Measurements from ENCODE around the gene LDLRAD3. TPM values are rescaled to one million over a fixed set of nuclear protein-coding genes. Genes with fewer than 3 reads are reported as not detected.

Gene LDLRAD3
- total RNA-seq, 5 donors from 2014 or later (not counting 1 experiment from before 2014, with no cell fraction given) = 0.18 to 0.22 TPM; not detected in 3

DNA sequence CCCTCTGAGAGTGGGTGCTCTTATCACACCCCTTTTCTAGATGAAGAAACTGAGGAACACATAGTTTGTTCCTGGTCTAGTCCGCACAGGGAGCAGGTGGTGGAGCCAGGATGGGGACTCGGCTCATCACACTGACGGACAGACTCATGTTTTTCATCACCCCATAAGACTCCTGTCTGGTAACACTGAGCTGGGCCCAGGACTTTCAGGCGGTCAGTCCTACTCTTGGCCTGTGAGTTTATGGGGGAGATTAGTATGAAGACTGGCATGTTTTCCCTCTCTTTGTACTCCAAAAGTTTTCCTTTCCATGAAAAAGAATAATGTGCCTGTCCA, 160.8 kb downstream of the LDLRAD3 start:
- DNase-seq (no peak), ATAC-seq (replicated peaks in 1 of 4) (no peak)
- Mint-ChIP-seq H3K27ac (no peak overlapping the region), H3K4me3 (no peak overlapping the region), H3K4me1 (no peaks in the 10 kb centered on the region), H3K9me3 (no peaks in the 10 kb centered on the region), H3K36me3 (no peaks in the 10 kb centered on the region), H3K27me3 (peaks cover 1 to 7% of the 10 kb centered on the region in 2 donors)
- no peaks in the 10 kb centered on the region for H3K4me1 ChIP-seq (ENCODE audit: control insufficient read depth in 1 of 2, extremely low read depth in 1 of 2, insufficient read depth in 2 of 2, low read length in 2 of 2)
- ChIA-PET CTCF (no interaction called here), POLR2A (interaction anchor here in 1 of 2 donors (0.6 kb wide), 1 partner anchor 103 kb away, joined by 3 read pairs; no protein-coding TSS in a partner anchor)
- H3K4me3 ChIP-seq (ENCODE audit: control insufficient read depth in 1 of 2, extremely low read depth in 1 of 2, low read length in 1 of 2) = no peak overlapping the region
- 86% methylated on average over 2 of the region's 4 CpGs for WGBS (ENCODE audit: insufficient coverage)
- H3K9me3 ChIP-seq = no peaks in the 10 kb centered on the region
- H3K27ac ChIP-seq (ENCODE audit: low read length) = no peak overlapping the region
- no peaks in the 10 kb centered on the region for H3K36me3 ChIP-seq (ENCODE audit: control insufficient read depth in 2 of 2, extremely low read depth in 1 of 2, insufficient read depth in 1 of 2, low read length in 1 of 2)
- H3K27me3 ChIP-seq (replicated peaks in 1 of 2; ENCODE audit: control insufficient read depth in 2 of 2, extremely low read depth in 1 of 2, insufficient read depth in 2 of 2, low read length in 1 of 2) = peaks cover 0 to 6% of the 10 kb centered on the region in 2 experiments

DNA sequence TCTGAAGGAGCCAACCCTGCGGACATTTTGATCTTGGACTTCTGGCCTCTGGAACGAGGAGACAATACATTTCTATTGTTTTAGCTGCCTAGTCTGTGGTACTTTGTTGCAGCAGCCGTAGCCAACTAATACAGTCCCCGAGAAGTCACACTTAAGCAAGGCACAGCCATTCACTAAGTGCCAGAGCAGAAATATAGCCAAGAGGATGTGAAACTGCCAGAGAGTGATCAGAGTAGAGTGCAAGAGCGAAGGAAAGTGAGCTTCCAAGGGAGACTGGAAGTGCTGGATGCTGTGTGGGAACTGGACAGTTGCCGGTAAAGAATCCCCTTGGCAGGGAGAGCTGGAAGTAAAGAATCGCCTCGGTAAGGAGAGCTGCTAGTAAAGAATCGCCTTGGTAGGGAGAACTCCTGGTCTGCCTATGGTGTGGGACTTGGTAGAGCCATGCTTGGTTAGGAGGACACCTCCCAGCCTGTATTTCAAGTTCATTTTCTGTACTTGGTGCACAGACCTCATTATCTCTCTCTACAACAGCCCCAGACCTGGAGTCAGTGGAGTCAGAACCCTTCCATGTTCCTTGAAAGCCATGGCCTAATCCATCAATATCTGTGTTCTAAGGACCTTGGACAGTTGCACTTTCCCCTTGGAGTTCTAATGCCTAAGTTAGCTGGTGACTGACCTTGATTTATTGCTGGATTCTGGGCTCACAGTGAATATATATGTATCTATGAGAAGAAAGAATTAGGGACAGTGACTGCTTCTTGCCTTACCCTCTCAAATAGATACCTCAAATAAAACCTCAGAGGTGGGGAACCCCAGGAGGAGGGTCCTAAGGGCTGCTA, 162.1 kb downstream of the LDLRAD3 start:
- Histone ChIP-seq H3K4me1 (ENCODE audit: control insufficient read depth in 1 of 2, extremely low read depth in 1 of 2, insufficient read depth in 2 of 2, low read length in 2 of 2) (no peaks in the 10 kb centered on the region), H3K27ac (ENCODE audit: low read length) (no peak overlapping the region), H3K36me3 (ENCODE audit: control insufficient read depth in 2 of 2, extremely low read depth in 1 of 2, insufficient read depth in 1 of 2, low read length in 1 of 2) (no peaks in the 10 kb centered on the region), H3K27me3 (replicated peaks in 1 of 2; ENCODE audit: control insufficient read depth in 2 of 2, extremely low read depth in 1 of 2, insufficient read depth in 2 of 2, low read length in 1 of 2) (peaks cover 0 to 7% of the 10 kb centered on the region in 2 experiments), H3K4me3 (ENCODE audit: control insufficient read depth in 1 of 2, extremely low read depth in 1 of 2, low read length in 1 of 2) (no peak overlapping the region), H3K9me3 (no peaks in the 10 kb centered on the region)
- Mint-ChIP-seq H3K4me3 (no peak overlapping the region), H3K9me3 (no peaks in the 10 kb centered on the region), H3K27me3 (peaks cover 2 to 7% of the 10 kb centered on the region in 2 donors), H3K36me3 (no peaks in the 10 kb centered on the region), H3K4me1 (no peaks in the 10 kb centered on the region), H3K27ac (no peak overlapping the region)
- ChIA-PET CTCF (no interaction called here), POLR2A (no interaction called here)
- ATAC-seq (replicated peaks in 1 of 4) (no peak), DNase-seq (no peak)
- 75% methylated on average over 9 of the region's 9 CpGs for WGBS (ENCODE audit: insufficient coverage)

DNA sequence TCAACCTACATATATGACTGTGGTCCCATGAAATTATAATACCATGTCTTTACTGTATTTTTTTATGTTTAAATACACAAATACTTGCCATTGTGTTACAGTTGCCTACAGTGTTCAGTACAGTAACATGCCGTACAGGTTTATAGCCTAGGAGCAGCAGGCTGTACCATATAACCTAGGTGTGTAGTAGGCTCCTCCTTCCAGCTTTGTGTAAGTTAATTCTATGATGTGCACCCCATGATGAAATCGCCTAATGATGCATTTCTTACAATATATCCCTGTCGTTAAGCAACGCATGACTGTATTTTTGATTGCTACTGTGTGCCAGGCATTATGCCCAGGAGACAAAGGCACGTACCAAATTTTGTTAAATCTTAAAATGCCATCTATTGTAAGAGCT, 163.7 kb downstream of the LDLRAD3 start:
- H3K36me3 Mint-ChIP-seq = no peaks in the 10 kb centered on the region
- H3K27me3 Mint-ChIP-seq = peaks cover 2 to 9% of the 10 kb centered on the region in 2 donors
- Histone ChIP-seq H3K27me3 (replicated peaks in 1 of 2; ENCODE audit: control insufficient read depth in 2 of 2, extremely low read depth in 1 of 2, insufficient read depth in 2 of 2, low read length in 1 of 2) (peaks cover 0 to 9% of the 10 kb centered on the region in 2 experiments), H3K4me3 (ENCODE audit: control insufficient read depth in 1 of 2, extremely low read depth in 1 of 2, low read length in 1 of 2) (no peak overlapping the region), H3K36me3 (ENCODE audit: control insufficient read depth in 2 of 2, extremely low read depth in 1 of 2, insufficient read depth in 1 of 2, low read length in 1 of 2) (no peaks in the 10 kb centered on the region), H3K27ac (ENCODE audit: low read length) (no peak overlapping the region), H3K9me3 (no peaks in the 10 kb centered on the region), H3K4me1 (ENCODE audit: control insufficient read depth in 1 of 2, extremely low read depth in 1 of 2, insufficient read depth in 2 of 2, low read length in 2 of 2) (no peaks in the 10 kb centered on the region)
- 100% methylated on average over 1 of the region's 5 CpGs for WGBS (ENCODE audit: insufficient coverage)
- DNase-seq = no peak
- ATAC-seq (replicated peaks in 1 of 4) = no peak
- ChIA-PET CTCF (no interaction called here), POLR2A (interaction anchor here in 1 of 2 donors (0.7 kb wide), 1 partner anchor 12 kb away, joined by 3 read pairs; no protein-coding TSS in a partner anchor)
- no peaks in the 10 kb centered on the region for H3K4me1 Mint-ChIP-seq
- peaks cover 0 to 2% (median 0%) of the 10 kb centered on the region in 3 donors for H3K9me3 Mint-ChIP-seq
- H3K4me3 Mint-ChIP-seq = no peak overlapping the region
- H3K27ac Mint-ChIP-seq = no peak overlapping the region

DNA sequence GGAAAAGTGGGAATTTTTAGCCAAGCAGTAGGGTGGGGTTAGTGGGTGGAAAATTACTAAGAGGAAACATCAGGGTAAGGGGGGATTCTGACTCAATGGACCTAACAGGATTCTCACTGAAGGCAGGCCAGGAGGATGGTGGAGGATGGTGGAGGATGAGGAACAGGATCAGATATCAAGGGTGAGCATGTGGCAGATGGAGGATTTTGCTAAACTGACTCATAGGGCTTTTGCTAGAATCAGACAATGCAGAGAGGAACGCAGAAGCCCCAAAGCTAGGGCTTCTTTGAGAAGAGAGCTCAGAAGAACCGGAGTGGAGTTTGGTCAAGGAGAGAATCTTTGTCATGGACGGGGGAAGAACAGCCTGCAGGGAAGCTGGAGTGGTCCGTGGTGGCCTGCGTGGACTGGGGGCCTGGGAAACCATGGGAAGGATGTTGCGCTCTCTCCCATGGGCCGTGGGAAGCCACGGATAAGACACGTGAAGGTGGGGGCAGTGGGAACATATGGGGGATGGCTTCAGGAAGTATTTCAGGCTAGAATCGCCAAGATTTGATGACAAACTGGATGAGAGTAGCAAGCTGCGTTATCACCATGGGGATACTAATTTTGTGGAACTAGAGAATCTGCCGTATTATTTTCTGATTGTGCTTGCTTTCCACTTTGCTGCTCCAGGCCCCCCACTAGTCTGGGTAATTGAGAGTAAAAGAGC, 165.2 kb downstream of the LDLRAD3 start:
- Histone ChIP-seq H3K4me3 (ENCODE audit: control insufficient read depth in 1 of 2, extremely low read depth in 1 of 2, low read length in 1 of 2) (no peak overlapping the region), H3K27ac (ENCODE audit: low read length) (no peak overlapping the region), H3K36me3 (ENCODE audit: control insufficient read depth in 2 of 2, extremely low read depth in 1 of 2, insufficient read depth in 1 of 2, low read length in 1 of 2) (no peaks in the 10 kb centered on the region), H3K4me1 (ENCODE audit: control insufficient read depth in 1 of 2, extremely low read depth in 1 of 2, insufficient read depth in 2 of 2, low read length in 2 of 2) (no peaks in the 10 kb centered on the region), H3K27me3 (replicated peaks in 1 of 2; ENCODE audit: control insufficient read depth in 2 of 2, extremely low read depth in 1 of 2, insufficient read depth in 2 of 2, low read length in 1 of 2) (peaks cover 0 to 9% of the 10 kb centered on the region in 2 experiments), H3K9me3 (no peaks in the 10 kb centered on the region)
- Mint-ChIP-seq H3K27ac (no peak overlapping the region), H3K4me3 (no peak overlapping the region), H3K9me3 (peaks cover 0 to 10% (median 4%) of the 10 kb centered on the region in 3 donors), H3K36me3 (no peaks in the 10 kb centered on the region), H3K4me1 (no peaks in the 10 kb centered on the region), H3K27me3 (peaks cover 2 to 10% of the 10 kb centered on the region in 2 donors)
- CTCF ChIA-PET = no interaction called here
- no peak for DNase-seq
- POLR2A ChIA-PET = interaction anchor here in 1 of 2 donors (0.7 kb wide), 1 partner anchor 181 kb away, joined by 3 read pairs; no protein-coding TSS in a partner anchor
- ATAC-seq (replicated peaks in 1 of 4) = no peak
- WGBS (ENCODE audit: insufficient coverage) = 75% methylated on average over 11 of the region's 12 CpGs

DNA sequence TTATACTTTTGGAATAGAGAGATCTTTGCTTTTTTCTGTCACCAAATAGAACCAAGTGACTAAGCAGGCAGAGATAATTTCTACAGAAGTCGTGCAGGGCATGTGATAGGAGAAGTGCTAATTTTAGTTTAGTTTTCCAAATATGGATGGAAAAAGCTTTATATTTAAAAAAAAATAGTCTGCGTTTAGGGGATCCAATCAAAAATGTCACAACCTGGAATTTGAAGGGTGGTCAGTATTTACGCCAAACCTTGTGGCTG, 165.7 kb downstream of the LDLRAD3 start:
- ATAC-seq (replicated peaks in 1 of 4) = no peak
- no CpG with 5 or more reads among the region's 3 CpGs for WGBS (ENCODE audit: insufficient coverage)
- H3K4me1 ChIP-seq (ENCODE audit: control insufficient read depth in 1 of 2, extremely low read depth in 1 of 2, insufficient read depth in 2 of 2, low read length in 2 of 2) = no peaks in the 10 kb centered on the region
- CTCF ChIA-PET = no interaction called here
- POLR2A ChIA-PET = interaction anchor here in 1 of 2 donors (0.7 kb wide), 1 partner anchor 181 kb away, joined by 3 read pairs; no protein-coding TSS in a partner anchor
- DNase-seq = no peak
- Mint-ChIP-seq H3K36me3 (no peaks in the 10 kb centered on the region), H3K9me3 (peaks cover 0 to 10% (median 4%) of the 10 kb centered on the region in 3 donors), H3K4me3 (no peak overlapping the region), H3K4me1 (no peaks in the 10 kb centered on the region), H3K27ac (no peak overlapping the region), H3K27me3 (peaks cover 2 to 10% of the 10 kb centered on the region in 2 donors)
- H3K36me3 ChIP-seq (ENCODE audit: control insufficient read depth in 2 of 2, extremely low read depth in 1 of 2, insufficient read depth in 1 of 2, low read length in 1 of 2) = no peaks in the 10 kb centered on the region
- no peak overlapping the region for H3K4me3 ChIP-seq (ENCODE audit: control insufficient read depth in 1 of 2, extremely low read depth in 1 of 2, low read length in 1 of 2)
- peaks cover 0 to 9% of the 10 kb centered on the region in 2 experiments for H3K27me3 ChIP-seq (replicated peaks in 1 of 2; ENCODE audit: control insufficient read depth in 2 of 2, extremely low read depth in 1 of 2, insufficient read depth in 2 of 2, low read length in 1 of 2)
- no peak overlapping the region for H3K27ac ChIP-seq (ENCODE audit: low read length)
- H3K9me3 ChIP-seq = no peaks in the 10 kb centered on the region

DNA sequence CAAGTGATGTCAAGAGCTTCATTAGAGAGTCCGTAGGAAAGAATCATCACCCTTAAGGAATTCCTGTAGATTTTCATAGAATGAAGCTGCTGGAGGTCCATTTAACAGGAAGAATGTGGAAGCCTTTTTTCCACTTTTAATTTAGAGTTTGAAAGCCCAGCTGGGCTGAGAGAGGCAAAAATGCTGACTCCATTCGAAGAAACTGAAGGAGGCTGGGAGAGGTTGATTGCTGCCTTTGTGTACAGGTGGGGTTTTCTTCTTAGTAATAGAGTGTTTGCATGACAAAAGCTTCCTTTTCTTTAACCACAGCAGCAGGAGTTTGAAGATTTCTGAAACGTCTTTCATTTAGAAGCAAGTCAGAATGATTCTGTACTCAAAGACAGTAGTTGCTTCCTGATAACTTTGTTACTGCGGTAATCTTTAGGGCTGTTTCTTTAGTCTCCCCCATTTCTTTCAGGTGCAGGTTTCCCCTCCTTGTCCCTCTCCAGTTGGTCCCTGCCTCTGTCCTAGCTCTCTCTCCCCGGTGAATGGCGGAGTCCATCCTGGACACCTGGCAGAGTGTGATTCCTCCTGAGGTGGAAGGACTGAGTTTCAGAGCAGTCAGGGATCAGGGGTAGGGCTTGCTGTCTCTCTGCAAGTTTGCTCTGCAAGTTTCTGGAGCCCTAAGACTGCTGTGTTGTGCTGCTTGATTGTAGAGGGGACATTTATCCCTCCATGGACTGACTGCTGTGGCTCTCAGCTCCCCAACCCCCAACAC, 166.2 kb downstream of the LDLRAD3 start:
- ATAC-seq (replicated peaks in 1 of 4) (no peak), DNase-seq (no peak)
- no peak overlapping the region for H3K4me3 Mint-ChIP-seq
- Histone ChIP-seq H3K27me3 (replicated peaks in 1 of 2; ENCODE audit: control insufficient read depth in 2 of 2, extremely low read depth in 1 of 2, insufficient read depth in 2 of 2, low read length in 1 of 2) (peaks cover 0 to 9% of the 10 kb centered on the region in 2 experiments), H3K4me1 (ENCODE audit: control insufficient read depth in 1 of 2, extremely low read depth in 1 of 2, insufficient read depth in 2 of 2, low read length in 2 of 2) (no peaks in the 10 kb centered on the region), H3K27ac (ENCODE audit: low read length) (no peak overlapping the region), H3K4me3 (ENCODE audit: control insufficient read depth in 1 of 2, extremely low read depth in 1 of 2, low read length in 1 of 2) (no peak overlapping the region), H3K9me3 (no peaks in the 10 kb centered on the region), H3K36me3 (ENCODE audit: control insufficient read depth in 2 of 2, extremely low read depth in 1 of 2, insufficient read depth in 1 of 2, low read length in 1 of 2) (no peaks in the 10 kb centered on the region)
- H3K27me3 Mint-ChIP-seq = peaks cover 1 to 10% of the 10 kb centered on the region in 2 donors
- ChIA-PET CTCF (no interaction called here), POLR2A (no interaction called here)
- H3K4me1 Mint-ChIP-seq = no peaks in the 10 kb centered on the region
- no peak overlapping the region for H3K27ac Mint-ChIP-seq
- H3K36me3 Mint-ChIP-seq = no peaks in the 10 kb centered on the region
- H3K9me3 Mint-ChIP-seq = peaks cover 0 to 10% (median 8%) of the 10 kb centered on the region in 3 donors
- WGBS (ENCODE audit: insufficient coverage) = no CpG with 5 or more reads among the region's 6 CpGs

Data from T-cell (primary cell).